ENCODE data around the gene FLVCR2.

FLVCR2 gene

GRCh38 chr14:75561013-75561432 lies 17.4 kb upstream of the FLVCR2 start:
- no peak overlapping the region for H3K9ac ChIP-seq (ENCODE audit: low read length)
- no peaks in the 10 kb centered on the region for H3K27me3 ChIP-seq (ENCODE audit: control insufficient read depth, insufficient read depth, low read length)
- no peaks in the 10 kb centered on the region for H3K36me3 ChIP-seq (ENCODE audit: control insufficient read depth, insufficient read depth, low read length)
- no peaks in the 10 kb centered on the region for H3K4me1 ChIP-seq (ENCODE audit: control insufficient read depth, insufficient read depth, low read length)
- H3K4me3 ChIP-seq (ENCODE audit: low read length), result no peak overlapping the region
- no peaks in the 10 kb centered on the region for H3K9me3 ChIP-seq (ENCODE audit: control insufficient read depth, low read length)

DNA sequence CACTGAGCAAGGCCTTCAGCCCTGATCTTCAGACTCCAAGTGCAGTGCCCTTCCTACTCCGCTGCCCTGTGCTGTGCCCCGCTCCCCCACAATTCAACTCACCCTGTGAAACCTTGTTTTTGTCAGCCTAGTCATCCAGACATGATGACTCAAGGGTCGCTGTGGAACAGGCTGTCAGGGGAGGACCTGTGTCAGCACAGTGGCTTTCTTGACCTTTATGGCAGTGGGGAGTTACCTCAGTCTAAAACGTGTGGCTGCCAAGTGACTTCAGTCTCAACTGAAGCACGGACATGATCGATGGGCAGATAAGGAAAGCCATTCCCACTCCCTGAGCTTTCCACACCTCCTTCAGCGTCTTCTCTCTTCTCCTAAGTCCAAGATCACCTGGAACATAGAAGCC lies 16.3 kb upstream of the FLVCR2 start:
- Histone ChIP-seq H3K4me1 (ENCODE audit: control insufficient read depth, insufficient read depth, low read length) (no peaks in the 10 kb centered on the region), H3K4me3 (ENCODE audit: low read length) (no peak overlapping the region), H3K9me3 (ENCODE audit: control insufficient read depth, low read length) (no peaks in the 10 kb centered on the region), H3K27me3 (ENCODE audit: control insufficient read depth, insufficient read depth, low read length) (no peaks in the 10 kb centered on the region), H3K36me3 (ENCODE audit: control insufficient read depth, insufficient read depth, low read length) (no peaks in the 10 kb centered on the region), H3K9ac (ENCODE audit: low read length) (no peak overlapping the region)

DNA sequence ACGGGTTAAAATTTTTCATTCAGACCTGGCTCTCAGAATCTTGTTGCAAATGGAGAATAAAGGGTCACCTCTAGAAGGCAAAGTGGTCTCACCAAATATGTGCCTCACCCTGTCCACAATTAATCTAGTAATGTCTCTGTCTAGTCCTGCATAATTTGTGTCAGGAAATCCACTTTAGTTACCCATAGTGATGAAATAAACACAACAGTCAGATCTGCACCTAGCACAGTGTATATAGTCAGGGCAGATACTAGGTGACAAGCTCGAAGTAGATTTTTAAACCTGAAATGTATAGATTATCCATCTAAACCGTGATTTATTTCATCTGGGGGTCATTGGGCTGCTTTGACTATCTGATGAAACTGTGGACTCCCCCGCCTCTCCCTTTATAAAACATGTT lies 15.9 kb upstream of the FLVCR2 start:
- Histone ChIP-seq H3K36me3 (ENCODE audit: control insufficient read depth, insufficient read depth, low read length) (no peaks in the 10 kb centered on the region), H3K4me1 (ENCODE audit: control insufficient read depth, insufficient read depth, low read length) (no peaks in the 10 kb centered on the region), H3K4me3 (ENCODE audit: low read length) (no peak overlapping the region), H3K27me3 (ENCODE audit: control insufficient read depth, insufficient read depth, low read length) (no peaks in the 10 kb centered on the region), H3K9me3 (ENCODE audit: control insufficient read depth, low read length) (no peaks in the 10 kb centered on the region), H3K9ac (ENCODE audit: low read length) (no peak overlapping the region)

- Histone ChIP-seq H3K4me3 (ENCODE audit: low read length) (no peak overlapping the region), H3K9me3 (ENCODE audit: control insufficient read depth, low read length) (no peaks in the 10 kb centered on the region), H3K27me3 (ENCODE audit: control insufficient read depth, insufficient read depth, low read length) (no peaks in the 10 kb centered on the region), H3K9ac (ENCODE audit: low read length) (no peak overlapping the region), H3K36me3 (ENCODE audit: control insufficient read depth, insufficient read depth, low read length) (no peaks in the 10 kb centered on the region), H3K4me1 (ENCODE audit: control insufficient read depth, insufficient read depth, low read length) (no peaks in the 10 kb centered on the region)
Measured at GRCh38 chr14:75563931-75564330, 14.5 kb upstream of the FLVCR2 start.

DNA sequence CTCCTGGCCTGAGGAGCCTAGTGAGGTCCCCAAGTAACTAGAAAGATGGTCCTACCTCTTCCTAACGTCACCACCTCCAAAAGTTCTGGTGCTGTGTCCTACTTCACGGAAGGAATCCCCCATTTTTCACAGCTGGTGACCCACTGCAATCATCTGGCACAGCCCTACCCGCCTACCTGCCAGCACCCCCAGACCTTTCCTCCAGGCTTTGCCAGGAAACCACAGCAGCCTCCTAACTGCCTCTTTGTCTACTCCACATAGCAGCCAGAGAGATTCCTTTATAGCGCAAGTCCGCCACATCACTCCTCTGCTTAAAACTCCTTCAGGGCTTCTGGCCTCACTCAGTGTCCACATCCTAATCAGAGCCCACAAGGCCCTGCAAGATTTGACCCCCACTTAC lies 13.4 kb upstream of the FLVCR2 start:
- no peaks in the 10 kb centered on the region for H3K4me1 ChIP-seq (ENCODE audit: control insufficient read depth, insufficient read depth, low read length)
- no peak overlapping the region for H3K9ac ChIP-seq (ENCODE audit: low read length)
- H3K4me3 ChIP-seq (ENCODE audit: low read length), result no peak overlapping the region
- no peaks in the 10 kb centered on the region for H3K9me3 ChIP-seq (ENCODE audit: control insufficient read depth, low read length)
- no peaks in the 10 kb centered on the region for H3K36me3 ChIP-seq (ENCODE audit: control insufficient read depth, insufficient read depth, low read length)
- H3K27me3 ChIP-seq (ENCODE audit: control insufficient read depth, insufficient read depth, low read length), result peaks cover 4% of the 10 kb centered on the region

DNA sequence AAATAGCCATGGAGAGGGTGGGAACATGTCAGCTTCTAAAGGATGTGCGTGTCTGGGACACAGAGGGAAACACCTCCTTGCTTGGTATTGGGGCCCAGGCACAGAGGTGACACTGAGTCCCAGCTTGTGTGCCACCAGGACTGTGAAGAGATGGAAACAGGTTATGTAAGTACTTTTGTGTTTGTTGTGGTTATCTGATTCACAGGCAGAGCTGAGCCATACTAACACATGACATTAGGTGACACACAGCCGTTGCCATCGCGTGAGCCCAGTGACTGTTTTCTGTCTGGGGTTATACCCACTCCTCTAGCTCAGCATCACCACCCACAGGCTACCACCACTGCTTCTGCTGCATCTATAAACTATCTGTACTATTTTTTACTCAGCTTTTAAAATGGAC lies 12.1 kb upstream of the FLVCR2 start:
- no peaks in the 10 kb centered on the region for H3K36me3 ChIP-seq (ENCODE audit: control insufficient read depth, insufficient read depth, low read length)
- no peaks in the 10 kb centered on the region for H3K4me1 ChIP-seq (ENCODE audit: control insufficient read depth, insufficient read depth, low read length)
- no peaks in the 10 kb centered on the region for H3K9me3 ChIP-seq (ENCODE audit: control insufficient read depth, low read length)
- peaks cover 4% of the 10 kb centered on the region for H3K27me3 ChIP-seq (ENCODE audit: control insufficient read depth, insufficient read depth, low read length)
- no peak overlapping the region for H3K4me3 ChIP-seq (ENCODE audit: low read length)
- no peak overlapping the region for H3K9ac ChIP-seq (ENCODE audit: low read length)

DNA sequence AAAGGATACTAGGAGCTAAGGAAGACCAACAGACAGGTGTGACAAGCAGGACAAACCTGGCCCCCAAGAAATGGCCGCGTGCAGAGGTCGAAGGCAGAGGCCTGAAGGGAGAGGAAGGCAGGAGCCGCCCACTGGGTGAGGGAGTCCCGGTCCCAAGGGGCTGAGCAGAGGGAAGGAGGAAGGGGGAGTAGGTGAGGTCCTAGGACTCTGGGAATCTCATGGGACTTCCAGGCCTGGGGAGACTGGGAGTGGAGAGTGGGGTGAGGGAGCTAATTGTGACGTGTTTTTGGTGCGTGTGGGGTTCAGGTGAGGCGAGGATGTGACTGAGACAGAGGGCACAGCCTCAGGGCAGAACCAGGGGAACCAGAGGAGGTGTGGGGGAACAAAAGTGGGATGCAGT lies 11.7 kb upstream of the FLVCR2 start:
- no peaks in the 10 kb centered on the region for H3K9me3 ChIP-seq (ENCODE audit: control insufficient read depth, low read length)

GRCh38 chr14:75568140-75568539 lies 10.3 kb upstream of the FLVCR2 start:
- H3K9me3 ChIP-seq (ENCODE audit: control insufficient read depth, low read length), result no peaks in the 10 kb centered on the region
- H3K4me3 ChIP-seq (ENCODE audit: low read length), result no peak overlapping the region
- H3K36me3 ChIP-seq (ENCODE audit: control insufficient read depth, insufficient read depth, low read length), result no peaks in the 10 kb centered on the region
- H3K4me1 ChIP-seq (ENCODE audit: control insufficient read depth, insufficient read depth, low read length), result no peaks in the 10 kb centered on the region
- no peak overlapping the region for H3K9ac ChIP-seq (ENCODE audit: low read length)
- H3K27me3 ChIP-seq (ENCODE audit: control insufficient read depth, insufficient read depth, low read length), result peaks cover 4% of the 10 kb centered on the region

More for the DNA sequence above, 11.7 kb upstream of the FLVCR2 start:
- no peaks in the 10 kb centered on the region for H3K4me1 ChIP-seq (ENCODE audit: control insufficient read depth, insufficient read depth, low read length)
- H3K9ac ChIP-seq (ENCODE audit: low read length), result no peak overlapping the region
- H3K4me3 ChIP-seq (ENCODE audit: low read length), result no peak overlapping the region
- peaks cover 4% of the 10 kb centered on the region for H3K27me3 ChIP-seq (ENCODE audit: control insufficient read depth, insufficient read depth, low read length)
- no peaks in the 10 kb centered on the region for H3K36me3 ChIP-seq (ENCODE audit: control insufficient read depth, insufficient read depth, low read length)

DNA sequence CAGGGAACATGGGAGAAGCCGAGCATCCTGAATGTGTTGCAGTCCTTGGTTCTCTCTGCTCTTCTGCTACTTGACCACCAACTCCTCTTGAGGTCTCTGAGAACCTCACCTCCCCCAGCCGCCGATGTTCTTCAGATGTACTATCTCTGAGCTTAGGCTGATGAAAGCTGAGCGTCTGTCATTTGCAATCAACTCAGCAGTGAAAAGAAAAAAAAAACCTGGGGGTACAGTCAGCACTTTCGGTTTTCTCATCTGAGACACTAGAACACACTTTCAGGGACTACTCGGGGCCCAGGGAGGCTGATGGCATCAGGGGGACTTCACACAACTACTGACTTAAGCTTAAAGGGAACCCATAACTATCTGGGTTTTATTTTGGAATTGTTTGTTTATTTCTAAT lies 9.6 kb upstream of the FLVCR2 start:
- H3K4me3 ChIP-seq (ENCODE audit: low read length), result no peak overlapping the region

GRCh38 chr14:75570797-75571196 lies 7.6 kb upstream of the FLVCR2 start:
- H3K4me3 ChIP-seq (ENCODE audit: low read length), result no peak overlapping the region
- peaks cover 4% of the 10 kb centered on the region for H3K27me3 ChIP-seq (ENCODE audit: control insufficient read depth, insufficient read depth, low read length)
- no peaks in the 10 kb centered on the region for H3K9me3 ChIP-seq (ENCODE audit: control insufficient read depth, low read length)
- no peaks in the 10 kb centered on the region for H3K36me3 ChIP-seq (ENCODE audit: control insufficient read depth, insufficient read depth, low read length)
- H3K9ac ChIP-seq (ENCODE audit: low read length), result no peak overlapping the region
- no peaks in the 10 kb centered on the region for H3K4me1 ChIP-seq (ENCODE audit: control insufficient read depth, insufficient read depth, low read length)

More for the DNA sequence above, 9.6 kb upstream of the FLVCR2 start:
- Histone ChIP-seq H3K9ac (ENCODE audit: low read length) (no peak overlapping the region), H3K36me3 (ENCODE audit: control insufficient read depth, insufficient read depth, low read length) (no peaks in the 10 kb centered on the region), H3K4me1 (ENCODE audit: control insufficient read depth, insufficient read depth, low read length) (no peaks in the 10 kb centered on the region), H3K9me3 (ENCODE audit: control insufficient read depth, low read length) (no peaks in the 10 kb centered on the region), H3K27me3 (ENCODE audit: control insufficient read depth, insufficient read depth, low read length) (peaks cover 4% of the 10 kb centered on the region)

DNA sequence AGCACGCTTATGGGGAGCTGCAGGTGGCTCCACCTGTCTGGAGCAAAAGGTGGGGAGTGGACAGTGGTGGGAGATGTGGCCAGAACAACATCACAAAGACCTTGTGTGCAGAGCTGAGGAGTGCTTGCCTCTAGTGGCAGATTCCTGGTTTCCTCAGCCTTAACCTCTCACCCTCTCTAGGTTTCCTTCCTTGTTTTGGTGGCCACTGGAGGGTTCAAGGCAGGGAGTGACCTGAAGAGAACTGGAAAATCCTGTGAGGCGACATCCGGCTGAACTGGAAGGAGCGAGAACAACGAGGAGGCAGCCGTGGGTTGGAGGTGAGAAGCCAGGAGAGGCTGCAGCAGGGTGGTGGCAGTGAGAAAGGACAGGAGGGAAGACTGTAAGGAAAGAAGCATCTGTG lies 6.3 kb upstream of the FLVCR2 start:
- H3K4me1 ChIP-seq (ENCODE audit: control insufficient read depth, insufficient read depth, low read length), result no peaks in the 10 kb centered on the region
- no peaks in the 10 kb centered on the region for H3K36me3 ChIP-seq (ENCODE audit: control insufficient read depth, insufficient read depth, low read length)
- no peak overlapping the region for H3K9ac ChIP-seq (ENCODE audit: low read length)
- no peaks in the 10 kb centered on the region for H3K9me3 ChIP-seq (ENCODE audit: control insufficient read depth, low read length)
- peaks cover 4% of the 10 kb centered on the region for H3K27me3 ChIP-seq (ENCODE audit: control insufficient read depth, insufficient read depth, low read length)
- no peak overlapping the region for H3K4me3 ChIP-seq (ENCODE audit: low read length)

GRCh38 chr14:75577090-75577489 lies 1.3 kb upstream of the FLVCR2 start:
- Histone ChIP-seq H3K9ac (ENCODE audit: low read length) (no peak overlapping the region), H3K27me3 (ENCODE audit: control insufficient read depth, insufficient read depth, low read length) (peaks cover 20% of the 10 kb centered on the region), H3K36me3 (ENCODE audit: control insufficient read depth, insufficient read depth, low read length) (no peaks in the 10 kb centered on the region), H3K9me3 (ENCODE audit: control insufficient read depth, low read length) (no peaks in the 10 kb centered on the region), H3K4me1 (ENCODE audit: control insufficient read depth, insufficient read depth, low read length) (peaks cover 18% of the 10 kb centered on the region), H3K4me3 (ENCODE audit: low read length) (no peak overlapping the region)

GRCh38 chr14:75577729-75578101 lies 705 bp upstream of the FLVCR2 start:
- peaks cover 18% of the 10 kb centered on the region for H3K4me1 ChIP-seq (ENCODE audit: control insufficient read depth, insufficient read depth, low read length)
- no peaks in the 10 kb centered on the region for H3K36me3 ChIP-seq (ENCODE audit: control insufficient read depth, insufficient read depth, low read length)
- H3K9ac ChIP-seq (ENCODE audit: low read length), result no peak overlapping the region
- H3K9me3 ChIP-seq (ENCODE audit: control insufficient read depth, low read length), result no peaks in the 10 kb centered on the region
- H3K27me3 ChIP-seq (ENCODE audit: control insufficient read depth, insufficient read depth, low read length), result peaks cover 20% of the 10 kb centered on the region
- peak overlapping the region; percentile 31 for H3K4me3 ChIP-seq (ENCODE audit: low read length)

Measured in mucosa of stomach (tissue), 1 donor.